Measurements from ENCODE around the gene PAQR5. TPM values are rescaled to one million over a fixed set of nuclear protein-coding genes. Genes with fewer than 3 reads are reported as not detected.
"Not testable (repeated sequence)": the region's sequence is repeated elsewhere in the genome, so short reads cannot be mapped to it uniquely, and the experiment has no call there.

PAQR5 gene
- total RNA-seq, 2 donors from 2014 or later = 43.6 to 55.6 TPM

- H3K4me1 ChIP-seq (ENCODE audit: control insufficient read depth, insufficient read depth, low read length) = no peaks in the 10 kb centered on the region
- 80 to 82% methylated on average over 8 of the region's 8 CpGs for WGBS, 2 experiments (ENCODE audit: insufficient coverage in 1 of 2, insufficient read length in 1 of 2)
- Mint-ChIP-seq H3K36me3 (ENCODE audit: low read depth) (peaks cover 39% of the 10 kb centered on the region), H3K27me3 (ENCODE audit: insufficient read depth) (no peaks in the 10 kb centered on the region), H3K9me3 (peaks cover 4% of the 10 kb centered on the region), H3K27ac (no peak overlapping the region), H3K4me1 (peaks cover 15% of the 10 kb centered on the region), H3K4me3 (no peak overlapping the region)
- no peak overlapping the region for H3K27ac ChIP-seq (ENCODE audit: low read depth, low read length)
- TF ChIP-seq CTCF (conservative IDR thresholded peaks at IDR 0.05) = no peak
- no peaks in the 10 kb centered on the region for H3K27me3 ChIP-seq (ENCODE audit: control insufficient read depth, insufficient read depth, low read length, poor library complexity, severe bottlenecking)
- no peaks in the 10 kb centered on the region for H3K9me3 ChIP-seq (ENCODE audit: control insufficient read depth, low read length)
- no peak overlapping the region for H3K4me3 ChIP-seq (ENCODE audit: low read length)
- H3K36me3 ChIP-seq (ENCODE audit: control insufficient read depth, insufficient read depth, low read length) = peaks cover 21% of the 10 kb centered on the region
- DNase-seq = no peak
- H3K9ac ChIP-seq (ENCODE audit: extremely low read depth, low read length, poor library complexity, severe bottlenecking) = no peak overlapping the region
Observed at GRCh38 chr15:69328739-69329138, 30.0 kb downstream of the PAQR5 start.

- no peaks in the 10 kb centered on the region for H3K4me1 ChIP-seq (ENCODE audit: control insufficient read depth, insufficient read depth, low read length)
- H3K9me3 ChIP-seq (ENCODE audit: control insufficient read depth, low read length) = peaks cover 16% of the 10 kb centered on the region
- no peak overlapping the region for H3K9ac ChIP-seq (ENCODE audit: extremely low read depth, low read length, poor library complexity, severe bottlenecking)
- H3K27ac ChIP-seq (ENCODE audit: low read depth, low read length) = no peak overlapping the region
- no peaks in the 10 kb centered on the region for H3K27me3 Mint-ChIP-seq (ENCODE audit: insufficient read depth)
- peaks cover 2% of the 10 kb centered on the region for H3K4me1 Mint-ChIP-seq
- H3K4me3 ChIP-seq (ENCODE audit: low read length) = no peak overlapping the region
- H3K27ac Mint-ChIP-seq = no peak overlapping the region
- no peak for TF ChIP-seq CTCF (conservative IDR thresholded peaks at IDR 0.05)
- peaks cover 14% of the 10 kb centered on the region for H3K9me3 Mint-ChIP-seq
- H3K27me3 ChIP-seq (ENCODE audit: control insufficient read depth, insufficient read depth, low read length, poor library complexity, severe bottlenecking) = no peaks in the 10 kb centered on the region
- H3K4me3 Mint-ChIP-seq = no peak overlapping the region
- H3K36me3 ChIP-seq (ENCODE audit: control insufficient read depth, insufficient read depth, low read length) = peaks cover 40% of the 10 kb centered on the region
- WGBS, 2 experiments (ENCODE audit: insufficient coverage in 1 of 2, insufficient read length in 1 of 2) = 93 to 100% methylated on average over 1 of the region's 1 CpG
- H3K36me3 Mint-ChIP-seq (ENCODE audit: low read depth) = peaks cover 59% of the 10 kb centered on the region
- no peak for DNase-seq
Observed at GRCh38 chr15:69337138-69337537, 38.4 kb downstream of the PAQR5 start.

- peaks cover 14% of the 10 kb centered on the region for H3K9me3 Mint-ChIP-seq
- H3K27me3 Mint-ChIP-seq (ENCODE audit: insufficient read depth) = no peaks in the 10 kb centered on the region
- H3K27ac Mint-ChIP-seq = no peak overlapping the region
- Histone ChIP-seq H3K27me3 (ENCODE audit: control insufficient read depth, insufficient read depth, low read length, poor library complexity, severe bottlenecking) (no peaks in the 10 kb centered on the region), H3K36me3 (ENCODE audit: control insufficient read depth, insufficient read depth, low read length) (peaks cover 48% of the 10 kb centered on the region), H3K9ac (ENCODE audit: extremely low read depth, low read length, poor library complexity, severe bottlenecking) (no peak overlapping the region), H3K4me3 (ENCODE audit: low read length) (no peak overlapping the region), H3K4me1 (ENCODE audit: control insufficient read depth, insufficient read depth, low read length) (no peaks in the 10 kb centered on the region), H3K27ac (ENCODE audit: low read depth, low read length) (no peak overlapping the region), H3K9me3 (ENCODE audit: control insufficient read depth, low read length) (peaks cover 16% of the 10 kb centered on the region)
- TF ChIP-seq CTCF (conservative IDR thresholded peaks at IDR 0.05) = no peak
- no peak for DNase-seq
- peaks cover 58% of the 10 kb centered on the region for H3K36me3 Mint-ChIP-seq (ENCODE audit: low read depth)
- H3K4me3 Mint-ChIP-seq = no peak overlapping the region
- H3K4me1 Mint-ChIP-seq = peaks cover 14% of the 10 kb centered on the region
- 83 to 97% methylated on average over 1 to 6 of the region's 8 CpGs for WGBS, 2 experiments (ENCODE audit: insufficient coverage in 1 of 2, insufficient read length in 1 of 2)
Observed at GRCh38 chr15:69338535-69339213, 40.0 kb downstream of the PAQR5 start.

GRCh38 chr15:69339214-69339543, 40.5 kb downstream of the PAQR5 start:
- Mint-ChIP-seq H3K9me3 (peaks cover 14% of the 10 kb centered on the region), H3K36me3 (ENCODE audit: low read depth) (peaks cover 57% of the 10 kb centered on the region), H3K4me1 (peaks cover 18% of the 10 kb centered on the region)
- not testable (repeated sequence) for H3K27me3 Mint-ChIP-seq (ENCODE audit: insufficient read depth); H3K27ac Mint-ChIP-seq; H3K4me3 ChIP-seq (ENCODE audit: low read length); DNase-seq; H3K27ac ChIP-seq (ENCODE audit: low read depth, low read length); H3K9ac ChIP-seq (ENCODE audit: extremely low read depth, low read length, poor library complexity, severe bottlenecking); H3K4me3 Mint-ChIP-seq; H3K4me1 ChIP-seq (ENCODE audit: control insufficient read depth, insufficient read depth, low read length); H3K27me3 ChIP-seq (ENCODE audit: control insufficient read depth, insufficient read depth, low read length, poor library complexity, severe bottlenecking)
- Histone ChIP-seq H3K9me3 (ENCODE audit: control insufficient read depth, low read length) (peaks cover 16% of the 10 kb centered on the region), H3K36me3 (ENCODE audit: control insufficient read depth, insufficient read depth, low read length) (peaks cover 49% of the 10 kb centered on the region)
- 87 to 94% methylated on average over 3 to 6 of the region's 6 CpGs for WGBS, 2 experiments (ENCODE audit: insufficient coverage in 1 of 2, insufficient read length in 1 of 2)
